HCT116 (cell line): ENCODE results near the gene COL18A1. TPM values are rescaled to one million over a fixed set of nuclear protein-coding genes. Genes with fewer than 3 reads are reported as not detected.

Experiments
- ATAC-seq: fragments of 200-7000 bp; cut with Tn5 transposase; 2 replicates; pipeline ENCODE4 v1.9.1; 2020; ENCODE audit warnings: mild to moderate bottlenecking, moderate library complexity
- BruUV-seq: library from RNA; stranded (reverse); fragments of 400-500 nt; replicated peaks from 2 replicates; lab custom pipeline; 2021; lab: Mats Ljungman, UMichigan
- CTCF ChIA-PET: fragments of 300-600 bp; sonication (Branson Sonifier 250); formaldehyde crosslinking; loops from one replicate; lab custom pipeline; 2021; ENCODE audit warnings: antibody characterized with exemption; lab: Charles Lee
- POLR2A ChIA-PET: fragments of 300-600, 350-600 bp; sonication (Branson Sonifier 250); formaldehyde crosslinking; loops from one replicate; lab custom pipeline; 2021; ENCODE audit warnings: antibody characterized with exemption; lab: Charles Lee
- RAD21 ChIA-PET, 2 experiments: fragments of 300-600 bp; sonication (Branson Sonifier 250); formaldehyde crosslinking; loops; one replicate each; lab custom pipeline; 2023; ENCODE audit warnings: low total read pairs in 2 of 2; ENCODE audit not compliant: uncharacterized antibody in 2 of 2, unreplicated experiment in 2 of 2, low non-redundant PET in 1 of 2; lab: Charles Lee
- DNase-seq: peaks from one replicate; pipeline ENCODE4 v3.0.0-alpha.2; 2010; ENCODE audit warnings: low read depth, low spot score
- H2AFZ ChIP-seq: fragments of 200-600 bp; shearing (Covaris generic), sonication (generic); 2 replicates; pipeline ENCODE4 v1.6.1; 2017; ENCODE audit warnings: low read depth, mixed run types, mixed read lengths, antibody characterized with exemption, low read length; ENCODE audit not compliant: poor library complexity, severe bottlenecking
- H3K27ac ChIP-seq: 2 replicates; pipeline ENCODE4 v1.5.1; 2012; ENCODE audit warnings: low read depth, low read length
- H3K27me3 ChIP-seq: fragments of 200-600 bp; sonication (generic); 2 replicates; pipeline ENCODE4 v1.6.1; 2016; ENCODE audit warnings: mixed run types, low read length, mixed read lengths; ENCODE audit not compliant: insufficient read depth
- H3K36me3 ChIP-seq, 2 experiments: fragments of 200-500 bp in 1 of 2; fragments of 200-600 bp in 1 of 2; sonication (Bioruptor generic) in 1 of 2; sonication (generic) in 1 of 2; 2 replicates each; pipeline versions ENCODE4 v1.5.1 to v1.6.1; 2014 to 2016; ENCODE audit warnings: low read length in 2 of 2, inconsistent platforms in 1 of 2, mixed read lengths in 1 of 2, mixed run types in 1 of 2; ENCODE audit not compliant: insufficient read depth in 2 of 2, control insufficient read depth in 1 of 2
- H3K4me1 ChIP-seq, 2 experiments: fragments of 200-600 bp in 1 of 2; sonication (generic) in 1 of 2; 2 replicates each; pipeline versions ENCODE4 v1.5.1 to v1.6.1; 2012 to 2017; ENCODE audit warnings: low read length in 2 of 2, inconsistent platforms in 1 of 2, mild to moderate bottlenecking in 1 of 2, mixed read lengths in 1 of 2, mixed run types in 1 of 2, moderate library complexity in 1 of 2; ENCODE audit not compliant: insufficient read depth in 2 of 2, control insufficient read depth in 1 of 2
- H3K4me2 ChIP-seq: fragments of 200-600 bp; sonication (generic); 2 replicates; pipeline ENCODE4 v1.6.1; 2017; ENCODE audit warnings: mixed run types, low read length, mixed read lengths
- H3K4me3 ChIP-seq, 2 experiments: fragments of 200-600 bp in 1 of 2; sonication (generic) in 1 of 2; replicated peaks in 1 of 2; 2 replicates each; pipeline ENCODE4 v1.5.1; 2011 to 2016; ENCODE audit warnings: low read length in 2 of 2, control low read depth in 1 of 2, low read depth in 1 of 2, mild to moderate bottlenecking in 1 of 2, mixed read lengths in 1 of 2, mixed run types in 1 of 2
- H3K79me2 ChIP-seq: fragments of 200-600 bp; sonication (generic); 2 replicates; pipeline ENCODE4 v1.6.1; 2017; ENCODE audit warnings: mild to moderate bottlenecking, mixed run types, low read length, moderate library complexity, mixed read lengths; ENCODE audit not compliant: insufficient read depth
- H3K9ac ChIP-seq: fragments of 200-600 bp; sonication (generic); 2 replicates; pipeline ENCODE4 v1.6.1; 2016; ENCODE audit warnings: low read length, mixed read lengths
- H3K9me2 ChIP-seq: fragments of 200-600 bp; sonication (generic), shearing (Covaris generic); 2 replicates; pipeline ENCODE4 v1.6.1; 2017; ENCODE audit warnings: mixed run types, mild to moderate bottlenecking, moderate library complexity; ENCODE audit not compliant: insufficient read depth
- H3K9me3 ChIP-seq, 2 experiments: fragments of 200-500 bp in 1 of 2; fragments of 200-600 bp in 1 of 2; sonication (Bioruptor generic) in 1 of 2; sonication (generic) in 1 of 2; 2 replicates each; pipeline ENCODE4 v1.6.1; 2014 to 2017; ENCODE audit warnings: low read length in 2 of 2, mixed read lengths in 2 of 2, inconsistent platforms in 1 of 2, low read depth in 1 of 2, mild to moderate bottlenecking in 1 of 2, mixed run types in 1 of 2, moderate library complexity in 1 of 2; ENCODE audit not compliant: control insufficient read depth in 1 of 2, insufficient read depth in 1 of 2
- H4K20me1 ChIP-seq: fragments of 200-600 bp; sonication (generic), shearing (Covaris generic); 2 replicates; pipeline ENCODE4 v1.6.1; 2017; ENCODE audit warnings: mixed run types, mild to moderate bottlenecking, moderate library complexity; ENCODE audit not compliant: insufficient read depth
- EGR1 ChIP-seq: IDR thresholded peaks from 2 replicates; pipeline ENCODE4 v1.6.1; 2012; ENCODE audit warnings: low read depth
- EZH2 ChIP-seq: fragments of 200-600 bp; sonication (generic); IDR thresholded peaks from 2 replicates; pipeline ENCODE4 v1.6.1; 2017; ENCODE audit warnings: antibody characterized with exemption, mixed run types
- EZH2phosphoT487 ChIP-seq: fragments of 200-600 bp; IDR thresholded peaks from 2 replicates; pipeline ENCODE4 v1.6.1; 2018; ENCODE audit warnings: antibody characterized with exemption, borderline replicate concordance
- FOSL1 ChIP-seq: IDR thresholded peaks from 2 replicates; pipeline ENCODE4 v1.6.1; 2012; ENCODE audit warnings: low read depth
- MAX ChIP-seq: IDR thresholded peaks from 2 replicates; pipeline ENCODE4 v1.6.1; 2012
- RAD21 ChIP-seq: IDR thresholded peaks from 2 replicates; pipeline ENCODE4 v1.6.1; 2012; ENCODE audit warnings: low read depth, mild to moderate bottlenecking
- REST ChIP-seq: IDR thresholded peaks from 2 replicates; pipeline ENCODE4 v1.6.1; 2012; ENCODE audit warnings: low read depth
- SIN3A ChIP-seq: IDR thresholded peaks from 2 replicates; pipeline ENCODE4 v1.6.1; 2012; ENCODE audit warnings: low read depth
- SP1 ChIP-seq: IDR thresholded peaks from 2 replicates; pipeline ENCODE4 v1.6.1; 2012; ENCODE audit warnings: low read depth
- ZBTB33 ChIP-seq: IDR thresholded peaks from 2 replicates; pipeline ENCODE4 v1.6.1; 2011; ENCODE audit warnings: mild to moderate bottlenecking, low read length, moderate library complexity; ENCODE audit not compliant: insufficient replicate concordance; ENCODE audit errors: extremely low read depth
- intact Hi-C: fragments of 100-400 bp; cut with micrococcal nuclease; formaldehyde crosslinking; loops from 2 replicates; pipeline ENCODE4 v1.10.0; 2022
- total RNA-seq: library from RNA; stranded (reverse); gene quantifications from one replicate; pipeline ENCODE4 v1.2.1, GENCODE V29; 2021; ENCODE audit not compliant: unreplicated experiment

Gene COL18A1
- total RNA-seq, 1 experiment from 2014 or later = 59.5 TPM

- Histone ChIP-seq H3K9me3 (no peaks in the 10 kb centered on the region), H3K9ac (no peak overlapping the region), H2AFZ (no peak overlapping the region), H3K9me2 (no peaks in the 10 kb centered on the region), H3K27ac (no peak overlapping the region), H3K36me3 (no peaks in the 10 kb centered on the region; a peak in 2 of 4 replicates), H3K4me1 (no peaks in the 10 kb centered on the region), H3K27me3 (no peaks in the 10 kb centered on the region), H3K79me2 (no peaks in the 10 kb centered on the region), H4K20me1 (no peaks in the 10 kb centered on the region), H3K4me2 (no peak overlapping the region), H3K4me3 (no peak overlapping the region)
- CTCF ChIA-PET = no interaction called here
- TF ChIP-seq FOSL1 (no peak), SP1 (no peak), EGR1 (no peak), MAX (no peak), RAD21 (no peak), ZBTB33 (no peak), EZH2 (no peak), EZH2phosphoT487 (no peak), SIN3A (no peak), REST (no peak)
- intact Hi-C loops = no loop called here
- ATAC-seq = no peak
- BruUV-seq = no TSS peak
- RAD21 ChIA-PET = no interaction called here
- POLR2A ChIA-PET = no interaction called here
- no peak for DNase-seq
Measured at GRCh38 chr21:45490049-45490731, 85.2 kb downstream of the COL18A1 start.
